ENCODE data around the gene ALAS2.
"Not testable (repeated sequence)": the region's sequence is repeated elsewhere in the genome, so short reads cannot be mapped to it uniquely, and the experiment has no call there.

The ALAS2 gene

DNA sequence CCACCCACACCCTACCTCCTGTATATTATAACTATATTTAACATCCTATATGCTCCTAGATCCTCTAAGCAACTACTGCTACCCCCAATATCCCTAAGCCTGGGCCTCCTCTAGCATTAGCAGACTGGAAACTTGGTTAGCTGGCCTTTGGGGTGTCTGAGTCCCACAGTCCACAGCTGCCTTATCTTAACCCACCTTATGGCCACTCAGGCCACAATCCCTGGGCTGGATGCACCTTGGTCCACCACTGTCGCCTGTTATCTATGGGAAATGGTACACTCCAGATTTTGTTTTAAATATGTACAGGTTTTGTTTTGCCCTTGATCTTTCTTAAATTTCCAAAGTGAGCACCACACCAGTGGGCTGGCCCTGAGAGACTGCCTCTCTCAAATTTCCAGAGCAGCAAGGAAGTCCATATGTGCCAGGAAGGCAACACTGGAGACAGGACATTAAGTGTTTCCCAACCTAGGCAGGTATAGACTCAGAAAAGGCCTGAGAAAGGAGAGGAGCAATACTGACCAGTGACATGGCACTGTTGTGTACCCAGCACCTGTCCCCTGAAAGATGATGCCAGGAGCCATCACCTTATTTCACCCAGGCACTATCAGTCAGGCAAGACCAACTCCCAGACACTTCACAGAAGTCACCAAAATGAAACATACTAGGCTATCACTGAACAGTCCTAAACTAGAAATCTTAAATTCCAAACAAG, 37.7 kb downstream of the ALAS2 start:
- Histone ChIP-seq H3K9ac (ENCODE audit: low read depth, low read length) (no peak overlapping the region), H3K36me3 (ENCODE audit: insufficient read depth, low read length) (no peaks in the 10 kb centered on the region), H3K4me1 (ENCODE audit: insufficient read depth, low read length) (no peaks in the 10 kb centered on the region), H3K9me3 (ENCODE audit: control insufficient read depth, insufficient read depth, low read length) (no peaks in the 10 kb centered on the region)

DNA sequence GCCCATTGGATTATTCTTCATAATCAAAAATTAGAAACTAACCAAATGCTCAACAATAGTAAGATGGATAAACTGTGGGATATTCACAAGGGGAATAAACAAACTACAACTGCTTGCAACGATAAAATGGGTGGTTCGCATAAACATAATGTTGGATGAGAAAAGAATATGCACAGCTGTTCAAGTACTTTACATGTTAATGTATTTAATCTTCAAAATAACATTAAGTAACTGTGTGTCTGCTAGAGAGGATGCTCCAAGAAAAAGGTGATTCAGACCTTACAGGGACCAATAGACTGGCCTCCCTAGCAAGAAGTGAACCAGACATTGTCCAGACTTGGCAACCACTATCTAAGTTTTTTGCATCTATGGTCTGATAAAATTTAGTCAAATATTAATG, 39.1 kb downstream of the ALAS2 start:
- Histone ChIP-seq H3K9ac (ENCODE audit: low read depth, low read length) (no peak overlapping the region), H3K36me3 (ENCODE audit: insufficient read depth, low read length) (no peaks in the 10 kb centered on the region), H3K4me1 (ENCODE audit: insufficient read depth, low read length) (no peaks in the 10 kb centered on the region), H3K9me3 (ENCODE audit: control insufficient read depth, insufficient read depth, low read length) (no peaks in the 10 kb centered on the region)

DNA sequence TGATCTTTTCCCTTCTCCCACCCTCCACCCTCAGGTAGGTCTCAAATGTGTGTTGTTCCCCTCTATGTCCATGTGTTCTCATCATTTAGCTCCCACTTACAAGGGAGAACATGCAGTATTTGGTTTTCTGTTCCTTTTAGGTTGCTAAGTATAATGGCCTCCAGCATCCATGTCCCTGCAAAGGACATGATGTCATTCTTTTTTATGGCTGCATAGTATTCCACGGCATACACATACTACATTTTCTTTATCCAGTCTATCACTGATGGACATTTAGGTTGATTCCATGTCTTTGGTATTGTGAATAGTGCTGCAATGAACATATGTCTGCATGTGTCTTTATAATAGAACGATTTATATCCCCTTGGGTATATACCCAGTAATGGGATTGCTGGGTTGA, 47.5 kb downstream of the ALAS2 start:
- not testable (repeated sequence) for H3K9me3 ChIP-seq (ENCODE audit: control insufficient read depth, insufficient read depth, low read length); H3K9ac ChIP-seq (ENCODE audit: low read depth, low read length); H3K36me3 ChIP-seq (ENCODE audit: insufficient read depth, low read length); H3K4me1 ChIP-seq (ENCODE audit: insufficient read depth, low read length)

DNA sequence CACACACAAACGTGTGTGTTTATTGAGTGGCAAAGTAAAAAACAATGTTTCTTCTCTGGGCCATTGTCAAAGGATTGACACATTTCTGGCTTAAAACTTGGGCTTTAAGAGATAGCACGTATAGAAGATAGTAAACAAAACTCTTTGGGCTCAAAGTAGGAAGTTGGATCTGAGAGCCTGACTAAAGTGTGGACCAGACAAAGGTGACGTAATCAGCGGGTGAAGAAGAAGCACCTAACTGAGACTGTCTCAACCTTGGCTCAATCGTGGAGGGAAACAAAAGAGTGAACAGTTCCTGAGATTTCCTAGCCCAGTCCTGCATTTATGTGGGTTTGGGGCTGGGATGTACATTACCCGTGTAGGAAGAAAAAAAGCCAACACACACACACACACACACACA, 50.4 kb downstream of the ALAS2 start:
- no peaks in the 10 kb centered on the region for H3K36me3 ChIP-seq (ENCODE audit: insufficient read depth, low read length)
- no peaks in the 10 kb centered on the region for H3K9me3 ChIP-seq (ENCODE audit: control insufficient read depth, insufficient read depth, low read length)
- H3K4me1 ChIP-seq (ENCODE audit: insufficient read depth, low read length): no peaks in the 10 kb centered on the region
- no peak overlapping the region for H3K9ac ChIP-seq (ENCODE audit: low read depth, low read length)

DNA sequence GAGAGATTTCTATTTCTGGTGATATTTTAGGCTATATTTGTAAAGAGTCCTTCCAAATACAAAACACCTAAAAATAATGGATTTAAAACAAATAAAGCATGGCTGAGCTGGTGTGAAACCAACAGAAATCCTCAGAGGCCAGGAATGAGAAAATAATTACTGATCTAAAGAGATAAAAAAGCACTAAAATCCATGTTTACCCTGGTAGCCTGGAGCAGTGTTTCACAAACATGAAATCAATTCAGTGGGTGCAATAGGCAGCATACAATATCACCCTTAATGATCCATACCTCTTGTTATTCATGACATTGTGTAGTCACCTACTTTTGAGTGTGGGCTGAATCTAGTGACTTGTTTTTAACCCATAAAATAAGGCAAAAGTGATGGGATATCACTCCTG, 51.3 kb downstream of the ALAS2 start:
- H3K9ac ChIP-seq (ENCODE audit: low read depth, low read length): no peak overlapping the region
- H3K36me3 ChIP-seq (ENCODE audit: insufficient read depth, low read length): no peaks in the 10 kb centered on the region
- H3K9me3 ChIP-seq (ENCODE audit: control insufficient read depth, insufficient read depth, low read length): no peaks in the 10 kb centered on the region
- H3K4me1 ChIP-seq (ENCODE audit: insufficient read depth, low read length): no peaks in the 10 kb centered on the region

DNA sequence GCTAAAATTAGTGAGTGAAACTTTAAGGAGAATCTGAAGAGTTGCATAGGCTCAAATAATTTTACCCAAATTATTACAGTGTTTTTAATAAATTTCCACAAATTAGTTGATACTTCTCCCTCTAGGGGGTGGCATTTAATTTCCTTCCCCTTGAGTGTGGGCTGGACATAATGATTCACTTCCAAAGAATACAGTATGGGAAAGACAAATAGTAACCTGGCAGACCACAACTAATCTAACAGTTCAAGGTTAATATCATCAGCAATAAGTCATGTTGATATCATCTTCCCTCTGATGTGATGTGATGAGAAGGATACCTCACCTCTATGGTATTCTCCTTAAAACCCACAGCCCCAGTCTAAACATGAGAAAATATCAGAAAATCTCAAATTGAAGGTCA, 52.3 kb downstream of the ALAS2 start:
- H3K4me1 ChIP-seq (ENCODE audit: insufficient read depth, low read length): no peaks in the 10 kb centered on the region
- no peak overlapping the region for H3K9ac ChIP-seq (ENCODE audit: low read depth, low read length)
- H3K9me3 ChIP-seq (ENCODE audit: control insufficient read depth, insufficient read depth, low read length): no peaks in the 10 kb centered on the region
- H3K36me3 ChIP-seq (ENCODE audit: insufficient read depth, low read length): no peaks in the 10 kb centered on the region

DNA sequence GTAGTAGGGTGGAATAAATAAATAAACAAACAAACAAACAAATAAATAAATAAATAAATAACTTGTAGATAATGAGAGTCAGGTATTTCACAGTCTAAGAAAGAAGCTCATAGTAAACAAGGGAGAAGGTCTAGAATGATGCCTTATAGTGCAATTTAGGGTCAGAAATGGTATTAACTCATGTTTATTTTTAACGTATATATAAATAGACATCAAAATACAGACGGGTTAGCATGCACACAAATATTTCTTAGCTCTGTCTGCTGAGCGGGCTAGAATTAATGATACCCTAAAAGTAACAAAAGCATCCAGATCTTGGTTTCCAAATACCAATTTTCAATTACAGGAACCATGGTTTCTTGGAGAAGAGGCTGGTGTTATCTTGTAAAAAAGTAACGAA, 53.4 kb downstream of the ALAS2 start:
- Histone ChIP-seq H3K9ac (ENCODE audit: low read depth, low read length) (no peak overlapping the region), H3K36me3 (ENCODE audit: insufficient read depth, low read length) (no peaks in the 10 kb centered on the region), H3K4me1 (ENCODE audit: insufficient read depth, low read length) (no peaks in the 10 kb centered on the region), H3K9me3 (ENCODE audit: control insufficient read depth, insufficient read depth, low read length) (no peaks in the 10 kb centered on the region)

DNA sequence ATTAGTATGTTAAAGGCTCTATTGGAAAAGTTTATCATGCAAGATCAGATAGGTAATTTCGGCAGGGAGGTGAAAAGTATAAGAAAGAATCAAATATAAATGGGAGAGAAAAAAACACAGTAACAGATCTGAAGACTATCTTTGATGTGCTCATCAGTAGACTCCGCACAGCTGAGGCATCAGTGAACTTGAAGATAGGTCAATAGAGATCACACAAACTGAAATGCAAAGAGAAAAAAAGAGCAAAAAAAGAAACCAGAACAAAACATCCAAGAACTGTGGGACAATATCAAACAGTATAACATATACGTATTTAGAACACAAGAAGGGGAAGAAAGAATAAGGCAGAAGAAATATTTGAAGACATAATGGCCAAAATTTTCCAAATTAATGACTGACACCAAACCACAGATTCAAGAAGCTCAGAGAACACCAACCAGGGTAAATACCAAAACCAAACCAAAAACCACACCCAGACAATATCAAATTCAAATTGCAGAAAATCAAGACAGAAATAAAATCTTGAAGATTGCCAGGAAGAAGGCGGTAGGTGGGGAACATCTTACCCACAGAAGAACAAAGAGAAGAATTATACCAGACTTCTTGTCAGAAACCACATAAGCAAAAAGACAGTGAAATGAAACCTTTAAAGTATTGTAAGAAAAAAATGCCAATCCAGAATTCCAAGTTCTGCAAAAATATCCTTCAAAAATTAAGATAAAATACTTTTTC, 65.8 kb downstream of the ALAS2 start:
- Histone ChIP-seq H3K4me1 (ENCODE audit: insufficient read depth, low read length) (no peaks in the 10 kb centered on the region), H3K36me3 (ENCODE audit: insufficient read depth, low read length) (no peaks in the 10 kb centered on the region), H3K9me3 (ENCODE audit: control insufficient read depth, insufficient read depth, low read length) (no peaks in the 10 kb centered on the region; the same call in 1 of the 2 replicates)

DNA sequence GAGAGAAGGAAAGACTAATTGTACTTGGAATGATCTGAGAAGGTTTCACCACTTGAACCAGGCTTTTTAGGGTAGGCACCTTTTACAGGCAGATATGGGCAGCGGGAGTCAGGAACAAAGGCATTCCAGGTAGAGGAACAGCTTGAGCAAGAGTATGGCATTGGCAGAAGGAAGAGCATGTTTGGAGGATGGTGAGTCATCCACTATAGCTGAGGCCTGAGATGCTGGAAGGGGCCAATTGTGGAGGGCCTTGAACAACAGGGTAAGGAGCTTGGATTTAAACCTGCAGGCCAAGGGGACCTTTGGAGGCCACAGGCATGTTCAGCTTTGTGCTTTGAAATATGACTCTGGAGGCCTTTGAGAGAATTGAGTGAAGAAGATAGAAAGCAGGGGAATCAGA, 69.0 kb downstream of the ALAS2 start:
- Histone ChIP-seq H3K9me3 (ENCODE audit: control insufficient read depth, insufficient read depth, low read length) (no peaks in the 10 kb centered on the region), H3K9ac (ENCODE audit: low read depth, low read length) (no peak overlapping the region), H3K4me1 (ENCODE audit: insufficient read depth, low read length) (no peaks in the 10 kb centered on the region), H3K36me3 (ENCODE audit: insufficient read depth, low read length) (no peaks in the 10 kb centered on the region)

More for the DNA sequence above, 65.8 kb downstream of the ALAS2 start:
- no peak overlapping the region for H3K9ac ChIP-seq (ENCODE audit: low read depth, low read length)
